ENCODE results near the gene PRELID3B.

PRELID3B gene

DNA sequence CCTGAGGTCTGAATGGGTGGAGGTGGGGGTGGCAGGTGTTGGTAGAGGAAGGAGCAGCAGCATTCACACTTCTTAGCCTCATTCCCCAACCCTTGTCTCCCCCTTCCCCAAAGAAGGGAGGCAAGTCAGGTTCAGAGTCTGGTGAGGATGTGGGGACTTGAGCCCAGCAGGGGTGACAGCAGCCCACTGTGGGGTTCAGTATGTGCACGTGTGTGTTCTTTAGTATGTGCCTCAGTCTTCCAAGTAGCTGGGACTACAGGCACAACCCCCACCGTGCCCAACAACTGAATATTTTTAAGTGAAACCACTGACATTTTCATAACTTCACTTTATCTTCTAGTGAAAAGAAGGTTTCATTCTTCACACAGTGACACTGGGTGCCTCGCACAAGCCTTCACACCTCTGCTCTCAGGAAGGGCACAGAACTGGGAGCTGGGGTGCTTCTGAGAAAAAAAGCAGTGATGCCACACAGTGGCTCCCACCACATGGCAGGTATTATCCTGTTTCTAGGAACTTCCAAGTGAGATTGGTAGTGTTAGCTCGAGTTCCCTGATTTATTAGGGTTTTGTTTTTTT, 33.4 kb upstream of the PRELID3B start:
- H3F3A ChIP-seq (ENCODE audit: insufficient read depth) = no peaks in the 10 kb centered on the region
- no peaks in the 10 kb centered on the region for H3K9me3 ChIP-seq (ENCODE audit: insufficient read depth, low read length)
- H3K4me2 ChIP-seq (ENCODE audit: low read depth, low read length, poor library complexity, severe bottlenecking) = no peak overlapping the region
- no peaks in the 10 kb centered on the region for H3K9me2 ChIP-seq (replicated peaks; ENCODE audit: insufficient read depth, low read length)
- H3K36me3 ChIP-seq (ENCODE audit: low read length) = no peaks in the 10 kb centered on the region
- H3K79me2 ChIP-seq (ENCODE audit: insufficient read depth, low read length) = no peaks in the 10 kb centered on the region
- H4K20me1 ChIP-seq (ENCODE audit: low read depth, low read length) = no peaks in the 10 kb centered on the region
- H3K27me3 ChIP-seq (ENCODE audit: low read length) = no peaks in the 10 kb centered on the region
- TF ChIP-seq EZH2phosphoT487 (conservative IDR thresholded peaks at IDR 0.05; ENCODE audit: low read length) = no peak
- TF ChIP-seq, protein P1, sequence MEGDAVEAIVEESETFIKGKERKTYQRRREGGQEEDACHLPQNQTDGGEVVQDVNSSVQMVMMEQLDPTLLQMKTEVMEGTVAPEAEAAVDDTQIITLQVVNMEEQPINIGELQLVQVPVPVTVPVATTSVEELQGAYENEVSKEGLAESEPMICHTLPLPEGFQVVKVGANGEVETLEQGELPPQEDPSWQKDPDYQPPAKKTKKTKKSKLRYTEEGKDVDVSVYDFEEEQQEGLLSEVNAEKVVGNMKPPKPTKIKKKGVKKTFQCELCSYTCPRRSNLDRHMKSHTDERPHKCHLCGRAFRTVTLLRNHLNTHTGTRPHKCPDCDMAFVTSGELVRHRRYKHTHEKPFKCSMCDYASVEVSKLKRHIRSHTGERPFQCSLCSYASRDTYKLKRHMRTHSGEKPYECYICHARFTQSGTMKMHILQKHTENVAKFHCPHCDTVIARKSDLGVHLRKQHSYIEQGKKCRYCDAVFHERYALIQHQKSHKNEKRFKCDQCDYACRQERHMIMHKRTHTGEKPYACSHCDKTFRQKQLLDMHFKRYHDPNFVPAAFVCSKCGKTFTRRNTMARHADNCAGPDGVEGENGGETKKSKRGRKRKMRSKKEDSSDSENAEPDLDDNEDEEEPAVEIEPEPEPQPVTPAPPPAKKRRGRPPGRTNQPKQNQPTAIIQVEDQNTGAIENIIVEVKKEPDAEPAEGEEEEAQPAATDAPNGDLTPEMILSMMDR (IDR thresholded peaks at IDR 0.05; ENCODE audit: insufficient read depth, low read length, poor library complexity, severe bottlenecking) = no peak
- no peak overlapping the region for H3K9ac ChIP-seq (ENCODE audit: low read length)
- no peak overlapping the region for H2AFZ ChIP-seq (ENCODE audit: low read depth, low read length, severe bottlenecking)
- H3K27ac ChIP-seq (ENCODE audit: low read depth, low read length) = no peak overlapping the region
- no peak overlapping the region for H3K4me3 ChIP-seq (ENCODE audit: insufficient read depth, low read length, poor library complexity, severe bottlenecking)

DNA sequence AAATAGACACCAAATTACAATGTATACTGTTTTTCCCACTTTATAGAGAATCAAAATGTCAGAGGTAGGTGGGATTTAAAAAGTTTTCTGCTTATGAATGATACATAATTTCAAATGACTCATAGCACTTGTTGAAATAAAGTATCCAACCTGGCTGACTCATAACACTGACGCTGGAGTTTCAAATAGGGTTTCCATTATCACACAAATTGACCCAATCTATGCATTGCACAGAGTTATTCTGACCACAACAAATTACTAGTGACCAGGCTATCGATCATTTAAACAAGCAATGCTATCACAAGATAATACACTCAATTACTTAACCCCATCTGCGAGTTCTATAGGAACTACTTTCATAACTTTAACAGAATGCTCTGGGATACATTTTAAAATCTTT, 31.9 kb upstream of the PRELID3B start:
- no peaks in the 10 kb centered on the region for H3K9me2 ChIP-seq (replicated peaks; ENCODE audit: insufficient read depth, low read length)
- no peak overlapping the region for H3K4me2 ChIP-seq (ENCODE audit: low read depth, low read length, poor library complexity, severe bottlenecking)
- no peak overlapping the region for H3K9ac ChIP-seq (ENCODE audit: low read length)
- H3F3A ChIP-seq (ENCODE audit: insufficient read depth) = no peaks in the 10 kb centered on the region
- H3K9me3 ChIP-seq (ENCODE audit: insufficient read depth, low read length) = no peaks in the 10 kb centered on the region
- no peaks in the 10 kb centered on the region for H3K27me3 ChIP-seq (ENCODE audit: low read length)
- no peaks in the 10 kb centered on the region for H3K36me3 ChIP-seq (ENCODE audit: low read length)
- H4K20me1 ChIP-seq (ENCODE audit: low read depth, low read length) = no peaks in the 10 kb centered on the region
- no peak overlapping the region for H3K4me3 ChIP-seq (ENCODE audit: insufficient read depth, low read length, poor library complexity, severe bottlenecking)
- no peak overlapping the region for H3K27ac ChIP-seq (ENCODE audit: low read depth, low read length)
- no peak for TF ChIP-seq EZH2phosphoT487 (conservative IDR thresholded peaks at IDR 0.05; ENCODE audit: low read length)
- TF ChIP-seq, protein P1 (IDR thresholded peaks at IDR 0.05; ENCODE audit: insufficient read depth, low read length, poor library complexity, severe bottlenecking) = no peak
- no peaks in the 10 kb centered on the region for H3K79me2 ChIP-seq (ENCODE audit: insufficient read depth, low read length)
- H2AFZ ChIP-seq (ENCODE audit: low read depth, low read length, severe bottlenecking) = no peak overlapping the region

DNA sequence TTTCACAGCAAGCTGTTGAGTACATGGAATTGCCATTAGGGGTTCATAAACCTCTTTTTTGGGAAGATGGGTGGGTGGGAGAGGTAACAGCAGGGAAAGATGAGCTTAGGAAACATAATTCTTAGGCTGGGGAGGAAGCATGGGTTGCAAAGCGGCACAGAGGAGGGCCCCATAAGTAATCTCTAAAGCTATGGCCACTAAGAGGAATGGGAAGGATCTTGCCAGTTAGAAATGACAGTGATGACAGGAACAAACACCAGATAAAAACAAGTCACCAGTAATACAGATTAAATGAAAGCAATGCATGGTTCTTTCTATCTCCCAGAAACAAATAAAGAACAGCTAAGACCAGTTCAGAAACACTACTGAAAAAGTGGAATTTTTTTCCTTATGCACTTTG, 31.0 kb upstream of the PRELID3B start:
- Histone ChIP-seq H4K20me1 (ENCODE audit: low read depth, low read length) (no peaks in the 10 kb centered on the region), H2AFZ (ENCODE audit: low read depth, low read length, severe bottlenecking) (no peak overlapping the region), H3K79me2 (ENCODE audit: insufficient read depth, low read length) (no peaks in the 10 kb centered on the region), H3K9me2 (replicated peaks; ENCODE audit: insufficient read depth, low read length) (no peaks in the 10 kb centered on the region), H3K27me3 (ENCODE audit: low read length) (no peaks in the 10 kb centered on the region), H3K27ac (ENCODE audit: low read depth, low read length) (no peak overlapping the region), H3F3A (ENCODE audit: insufficient read depth) (no peaks in the 10 kb centered on the region), H3K4me3 (ENCODE audit: insufficient read depth, low read length, poor library complexity, severe bottlenecking) (no peak overlapping the region), H3K9me3 (ENCODE audit: insufficient read depth, low read length) (no peaks in the 10 kb centered on the region), H3K9ac (ENCODE audit: low read length) (no peak overlapping the region), H3K36me3 (ENCODE audit: low read length) (no peaks in the 10 kb centered on the region), H3K4me2 (ENCODE audit: low read depth, low read length, poor library complexity, severe bottlenecking) (no peak overlapping the region)
- TF ChIP-seq, protein P1 (IDR thresholded peaks at IDR 0.05; ENCODE audit: insufficient read depth, low read length, poor library complexity, severe bottlenecking) = no peak
- no peak for TF ChIP-seq EZH2phosphoT487 (conservative IDR thresholded peaks at IDR 0.05; ENCODE audit: low read length)
